Daoy (cell line): ENCODE results near the gene TRAPPC12. TPM values are rescaled to one million over a fixed set of nuclear protein-coding genes. Genes with fewer than 3 reads are reported as not detected.
A peak's percentile ranks its signal among the peaks of the same experiment; 100 is the strongest.

Experiments
- DNase-seq: peaks from one replicate; pipeline ENCODE4 v3.0.0-alpha.2; 2015; ENCODE audit warnings: low read depth
- total RNA-seq: library from RNA; depleted of rRNA; stranded (reverse); fragments of >200 nt; shearing (Covaris generic); gene quantifications from 2 replicates; pipeline ENCODE4 v1.2.3, GENCODE V29; 2014

TRAPPC12 gene
- total RNA-seq, 1 experiment from 2014 or later, result 58.9 TPM

DNA sequence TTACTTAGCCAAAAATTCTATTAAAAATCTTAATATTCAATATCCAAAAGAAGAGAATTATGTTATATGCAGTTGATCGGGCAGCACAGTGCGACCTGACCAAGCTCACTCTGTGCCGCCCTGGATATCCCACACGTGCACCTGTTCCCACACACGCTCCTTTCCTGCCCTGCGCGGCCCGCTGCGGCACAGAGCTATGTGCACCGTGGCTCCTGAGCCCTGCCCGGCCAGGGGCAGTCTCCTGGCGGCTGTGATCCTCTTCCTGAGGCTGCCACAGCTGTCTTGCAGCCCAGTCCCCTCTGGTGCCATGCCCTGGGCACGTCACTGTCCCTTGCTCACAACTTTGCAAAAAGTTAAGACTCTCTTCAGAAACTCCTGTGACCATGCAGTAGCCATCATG, 29.3 kb downstream of the TRAPPC12 start:
- DNase-seq, result no peak

DNA sequence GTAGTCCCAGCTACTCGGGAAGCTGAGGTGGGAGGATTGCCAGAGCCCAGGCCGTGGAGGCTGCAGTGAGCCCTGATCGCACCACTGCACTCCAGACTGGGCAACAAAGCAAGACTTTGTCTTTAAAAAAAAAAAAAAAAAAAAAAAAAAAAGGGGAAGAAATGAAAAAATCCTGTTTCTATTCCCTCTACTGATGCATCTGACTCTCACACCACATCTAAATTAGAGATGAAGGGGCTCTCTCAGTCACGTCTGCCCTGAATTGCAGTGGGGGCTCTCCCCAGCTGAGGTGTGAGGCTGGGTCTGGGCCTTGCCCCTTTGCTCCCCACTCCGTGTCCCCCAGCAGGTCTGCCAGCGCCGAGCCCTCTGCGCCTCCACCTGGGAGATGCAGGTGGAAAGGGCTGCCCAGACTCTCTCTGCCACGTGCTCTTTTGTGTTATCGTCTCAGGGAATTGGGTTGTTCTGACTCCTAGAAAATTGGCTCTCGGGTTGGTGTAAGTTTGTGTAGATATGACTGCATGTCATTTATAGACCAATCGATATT, 30.2 kb downstream of the TRAPPC12 start:
- no peak for DNase-seq

DNA sequence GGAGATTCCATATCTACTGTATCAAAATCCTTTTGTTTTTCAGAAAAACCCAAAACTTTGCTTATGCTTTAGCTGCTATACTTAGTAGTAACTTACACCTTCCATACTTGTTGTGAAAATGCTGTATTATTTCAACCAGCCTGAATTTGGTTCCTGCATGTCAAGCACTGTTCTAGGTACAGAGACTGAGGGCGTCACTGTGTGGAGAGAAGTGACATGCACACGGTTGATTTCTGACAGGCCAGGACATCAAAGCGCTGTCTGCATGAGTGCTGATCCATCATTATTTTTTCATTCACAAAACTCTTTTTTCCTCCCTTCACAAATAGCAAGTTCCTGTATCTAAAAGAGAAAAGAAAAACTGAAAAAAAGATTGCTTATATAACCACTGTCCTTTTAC, 31.6 kb downstream of the TRAPPC12 start:
- DNase-seq, result no peak

DNA sequence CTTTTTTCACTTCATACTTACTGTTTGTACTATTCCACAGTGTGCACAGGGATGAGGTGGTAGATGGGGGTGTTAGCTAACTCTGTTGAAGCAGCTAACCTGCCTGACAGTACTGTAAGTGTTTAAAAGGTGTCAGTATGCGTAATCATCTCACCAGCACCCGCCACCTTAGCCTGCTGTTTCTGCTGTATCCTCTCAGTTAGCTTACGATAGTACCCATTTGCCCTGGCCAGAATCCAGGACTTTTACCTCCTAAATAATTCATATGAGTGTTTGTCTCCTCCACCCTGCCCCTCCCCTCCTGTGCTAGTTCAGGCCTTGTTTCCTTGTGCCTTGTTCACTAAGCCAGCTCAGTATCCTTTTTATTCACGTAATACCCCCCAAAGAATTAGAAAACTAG, 34.2 kb downstream of the TRAPPC12 start:
- DNase-seq, result no peak

DNA sequence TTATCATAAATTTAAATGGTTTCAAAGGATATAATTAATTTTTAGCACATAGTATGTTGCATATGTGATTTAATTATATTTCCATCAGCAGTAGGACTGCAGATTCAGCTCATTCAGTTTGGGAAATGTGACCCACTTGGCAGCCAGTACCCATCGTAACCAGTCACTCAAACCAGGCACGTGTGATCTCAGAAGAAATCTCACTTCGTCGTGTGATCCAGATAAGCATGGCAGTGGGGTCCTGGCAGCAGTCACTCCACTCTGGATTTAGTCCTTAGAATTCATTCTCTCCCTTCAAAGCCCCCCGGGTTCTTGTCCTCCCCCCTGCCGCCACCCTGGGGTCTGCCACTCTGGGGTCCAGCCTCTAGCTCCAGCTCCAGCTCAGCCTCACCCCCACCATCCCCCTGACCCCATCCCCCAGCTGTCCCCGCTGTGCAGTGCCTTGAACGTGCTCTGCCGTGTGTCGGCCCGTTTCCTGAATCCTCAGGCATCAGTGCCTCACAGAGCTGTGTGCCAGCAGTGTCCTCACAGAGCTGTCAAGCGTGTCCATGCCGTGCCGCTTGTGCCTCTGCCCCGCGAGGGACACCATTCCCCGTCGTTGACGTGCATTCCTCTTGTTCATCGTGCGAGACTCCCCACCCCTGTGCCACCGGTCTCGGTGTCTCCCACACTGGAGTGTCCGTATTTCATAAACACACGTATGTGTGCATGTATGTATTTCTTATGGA, 34.8 kb downstream of the TRAPPC12 start:
- no peak for DNase-seq

DNA sequence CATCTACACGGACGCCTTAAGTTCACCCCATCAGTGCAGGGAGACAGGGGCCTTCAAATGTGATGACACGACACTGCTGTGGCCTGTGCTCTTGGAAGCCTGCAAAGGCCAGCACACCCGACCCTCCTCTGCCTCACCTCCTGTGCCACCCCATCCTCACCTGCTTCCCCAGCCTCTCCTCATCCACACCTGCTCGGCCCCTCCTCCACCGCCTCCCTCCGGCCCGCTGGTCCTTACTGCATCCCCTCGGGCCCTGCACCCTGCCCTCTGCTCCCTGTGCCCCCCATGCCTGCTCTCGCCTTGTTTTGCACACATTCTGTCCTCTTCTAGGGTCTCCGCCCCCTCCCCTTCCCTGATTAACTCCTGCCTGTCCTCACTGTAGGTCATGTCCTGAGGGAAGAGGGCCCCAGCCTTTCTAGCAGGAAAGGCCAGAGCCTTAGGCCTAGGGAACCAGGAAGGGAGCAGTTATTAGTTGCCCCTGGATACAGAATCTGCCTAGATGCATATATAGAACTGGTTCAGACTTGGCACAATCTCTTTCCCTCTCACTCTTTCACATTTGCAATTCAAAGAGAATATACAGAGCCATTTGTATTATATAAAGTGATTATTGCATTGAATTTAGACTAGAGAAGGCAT, 39.4 kb downstream of the TRAPPC12 start:
- DNase-seq, result no peak

DNA sequence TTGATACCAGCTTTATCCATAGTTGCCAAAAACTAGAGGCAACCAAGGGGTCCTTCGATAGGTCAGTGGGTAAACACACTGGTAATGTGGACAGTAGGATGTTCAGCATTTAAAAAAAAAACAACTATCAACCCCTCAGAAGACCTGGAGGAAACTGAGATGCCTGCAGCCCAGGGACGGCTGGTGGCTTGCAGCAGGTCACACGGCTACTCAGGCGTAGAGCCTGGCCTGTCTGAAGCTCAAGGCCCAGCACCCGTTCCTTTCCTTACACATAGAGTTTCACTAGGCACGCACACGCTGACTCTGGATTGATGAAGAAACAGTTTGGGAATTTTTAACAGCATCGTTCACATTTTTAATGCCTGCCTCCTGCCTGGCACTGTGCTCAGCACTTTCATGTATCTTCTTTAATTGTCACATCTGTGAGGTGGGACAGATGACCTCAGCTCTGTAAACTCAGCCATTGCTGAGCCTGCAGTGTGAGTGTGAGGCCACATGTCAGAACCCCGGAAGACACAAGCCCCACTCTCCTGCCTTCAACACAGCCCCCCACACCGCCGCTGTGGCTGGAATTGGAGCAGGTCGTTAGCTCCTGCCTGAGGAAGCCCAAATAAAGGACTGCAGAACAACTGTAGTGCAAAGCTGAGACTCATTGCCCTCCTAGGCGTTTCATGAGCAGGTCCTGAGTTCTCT, 40.7 kb downstream of the TRAPPC12 start:
- DNase-seq, result no peak

DNA sequence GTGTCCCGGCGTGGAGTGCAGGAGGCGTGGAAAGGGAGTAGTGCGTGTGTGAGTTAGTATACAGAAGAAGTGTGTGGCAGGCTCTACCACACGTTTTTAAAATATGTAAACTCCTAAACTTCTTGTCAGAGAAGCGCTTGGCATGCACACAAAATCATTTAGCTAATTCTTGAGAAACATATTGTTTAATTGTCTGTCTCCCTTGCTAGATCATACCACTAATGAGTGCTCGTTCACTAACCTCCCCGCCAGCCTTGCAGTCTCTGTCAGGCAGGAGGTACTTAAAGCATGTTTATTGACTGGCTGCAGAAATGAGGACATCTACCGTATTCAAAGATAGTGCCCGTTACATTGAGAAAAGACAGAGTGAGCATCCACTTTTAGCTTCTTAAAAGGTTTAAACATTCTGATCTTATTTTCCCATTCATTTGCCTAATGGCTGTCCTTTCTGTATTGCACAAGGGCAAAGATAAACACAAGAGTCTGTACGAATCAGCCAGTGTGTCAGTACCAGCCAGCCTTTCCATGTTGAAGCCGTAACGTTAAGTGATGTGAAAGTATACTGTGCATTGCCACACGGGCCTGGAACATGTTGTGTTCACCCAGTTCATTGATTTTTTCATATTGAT, 41.4 kb downstream of the TRAPPC12 start:
- no peak for DNase-seq

DNA sequence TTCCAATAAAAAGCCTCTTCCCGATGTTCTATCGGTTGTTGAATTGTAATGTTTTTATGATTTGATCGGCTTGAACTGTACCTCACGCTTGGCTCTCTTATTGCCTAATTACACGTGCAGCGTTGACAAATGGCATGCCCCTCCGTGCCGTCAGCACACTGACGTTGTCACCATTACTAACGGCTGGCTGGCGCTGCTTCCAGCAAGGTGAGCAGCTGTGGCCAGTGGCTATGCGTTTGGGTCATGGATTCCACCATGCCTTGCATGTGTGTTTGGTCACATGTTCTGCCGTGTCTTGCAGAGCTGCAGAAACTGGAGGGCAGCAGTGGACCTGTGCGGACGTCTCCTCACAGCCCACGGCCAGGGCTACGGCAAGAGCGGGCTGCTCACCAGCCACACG, 42.1 kb downstream of the TRAPPC12 start:
- DNase-seq, result no peak

DNA sequence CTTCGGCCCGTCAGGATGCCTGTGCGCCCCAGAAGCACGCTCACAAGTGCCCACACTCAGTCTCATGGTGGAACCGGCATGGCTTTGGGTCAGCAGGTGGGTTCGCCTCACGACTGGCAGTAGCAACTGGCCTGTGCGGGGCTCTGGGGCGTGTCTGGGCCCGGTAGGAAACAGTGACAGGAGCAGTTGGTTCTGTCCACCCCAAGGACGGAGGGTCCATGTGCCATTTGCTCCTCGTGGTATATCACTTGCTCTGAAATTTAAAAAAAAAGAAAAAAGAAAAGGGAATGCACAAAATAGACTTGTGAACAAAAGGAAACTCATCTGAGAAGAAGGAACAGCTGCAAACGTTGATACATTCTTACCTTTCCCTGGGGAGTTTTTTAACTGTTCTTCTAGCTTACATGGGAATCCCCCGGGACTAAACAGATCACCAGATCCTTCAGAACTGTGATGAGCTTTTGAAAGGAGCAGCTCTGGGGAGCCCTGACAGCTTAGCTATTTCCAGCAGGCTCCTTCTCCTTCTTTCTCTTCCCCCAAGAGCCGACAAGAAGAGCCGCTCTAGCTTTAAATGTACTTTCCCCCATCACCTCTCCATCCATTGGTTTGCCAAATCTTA, 42.8 kb downstream of the TRAPPC12 start:
- no peak for DNase-seq

DNA sequence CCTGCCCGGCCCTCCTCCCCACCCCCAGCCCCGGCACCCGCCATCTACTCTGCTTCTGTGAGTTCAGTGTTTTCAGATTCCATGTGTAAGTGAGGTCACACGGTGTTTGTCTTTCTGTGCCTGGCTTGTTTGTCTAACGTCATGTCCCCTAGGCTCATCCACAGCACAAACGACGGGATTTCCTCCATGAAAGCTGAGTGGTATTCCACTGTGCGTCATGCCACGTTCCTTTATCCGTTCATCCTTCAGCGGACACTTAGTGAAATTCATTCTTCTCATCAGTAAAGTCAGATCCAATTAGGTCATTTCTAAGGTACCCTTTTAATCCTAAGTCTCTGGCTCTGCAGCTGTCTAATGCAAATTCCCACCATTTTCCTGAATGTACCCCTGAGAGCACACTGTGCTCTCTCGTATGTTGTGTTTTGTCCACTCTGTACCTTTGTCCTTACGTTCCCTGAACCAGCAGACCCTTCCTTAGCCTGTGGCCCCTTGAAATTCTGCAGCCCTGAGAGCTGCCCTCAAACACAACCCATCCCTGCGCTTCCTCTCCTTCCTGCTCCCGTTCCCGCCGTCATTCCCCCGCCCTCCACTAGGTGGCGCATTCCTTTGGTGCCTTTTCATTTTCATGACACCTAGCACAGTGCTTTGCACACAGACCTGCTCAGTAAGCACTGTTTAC, 44.1 kb downstream of the TRAPPC12 start:
- DNase-seq, result peak; percentile 66

DNA sequence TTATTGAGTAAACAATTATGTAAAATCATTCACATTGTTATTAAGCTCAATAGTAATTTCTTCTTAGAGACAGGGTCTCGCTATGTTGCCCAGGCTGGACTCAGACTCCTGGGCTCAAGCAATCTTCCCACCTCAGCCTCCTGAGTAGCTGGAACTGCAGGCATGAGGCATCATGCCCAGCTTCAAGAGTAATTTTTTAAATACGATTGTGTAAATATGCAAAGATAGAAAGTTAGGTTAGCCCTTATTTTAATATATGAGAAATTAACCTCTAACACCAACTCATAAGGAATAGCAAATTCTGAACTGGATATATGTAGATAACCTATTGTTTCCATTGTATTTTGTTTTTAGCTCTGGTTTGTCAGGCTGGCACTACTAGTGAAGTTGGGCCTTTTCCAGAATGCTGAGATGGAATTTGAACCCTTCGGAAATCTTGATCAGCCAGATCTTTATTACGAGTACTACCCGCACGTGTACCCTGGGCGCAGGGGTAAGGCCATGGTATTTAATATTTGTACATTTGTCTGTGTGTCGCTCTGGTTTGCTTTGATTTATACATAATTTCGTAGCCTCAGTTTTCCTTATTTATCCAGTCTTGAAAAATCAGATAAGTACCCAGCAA, 44.8 kb downstream of the TRAPPC12 start:
- DNase-seq, result no peak

DNA sequence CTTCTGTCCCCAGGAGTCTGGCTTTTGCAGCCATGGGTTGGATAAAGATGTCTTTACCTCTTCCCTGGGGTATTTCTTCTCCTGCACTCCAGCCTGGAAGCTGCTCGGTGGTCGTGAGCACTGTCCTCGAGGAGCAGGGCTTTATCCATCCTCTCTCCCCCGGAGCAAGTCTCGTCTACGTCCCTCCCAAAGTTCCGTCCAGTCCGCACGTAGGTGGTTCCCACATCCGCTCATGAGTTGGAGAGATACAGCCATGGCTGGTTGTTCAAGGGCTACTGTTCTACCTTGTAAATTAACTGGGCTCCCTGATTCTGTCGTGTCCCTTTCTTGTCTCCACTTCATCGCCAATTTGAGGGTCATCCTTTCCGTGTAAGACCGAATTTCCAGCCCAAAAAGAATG, 47.1 kb downstream of the TRAPPC12 start:
- DNase-seq, result no peak

DNA sequence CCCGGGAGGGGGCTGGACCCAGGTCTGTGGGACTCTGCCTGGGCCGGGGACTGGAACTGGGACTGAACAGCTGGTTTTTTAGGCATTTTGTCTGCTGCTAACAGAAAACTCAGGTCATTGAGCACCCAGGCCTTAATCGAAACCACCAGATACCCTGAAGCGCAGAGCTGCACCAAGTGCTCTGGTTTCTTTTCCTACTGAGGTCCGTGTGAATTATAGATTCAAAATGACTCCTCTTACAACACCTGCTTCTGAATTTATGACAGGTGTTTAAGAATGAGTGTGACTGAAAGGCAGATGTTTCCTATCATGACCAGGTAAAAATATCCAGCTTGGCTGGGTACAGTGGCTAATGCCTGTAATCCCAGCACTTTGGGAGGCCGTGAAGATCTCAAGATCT, 47.8 kb downstream of the TRAPPC12 start:
- no peak for DNase-seq

DNA sequence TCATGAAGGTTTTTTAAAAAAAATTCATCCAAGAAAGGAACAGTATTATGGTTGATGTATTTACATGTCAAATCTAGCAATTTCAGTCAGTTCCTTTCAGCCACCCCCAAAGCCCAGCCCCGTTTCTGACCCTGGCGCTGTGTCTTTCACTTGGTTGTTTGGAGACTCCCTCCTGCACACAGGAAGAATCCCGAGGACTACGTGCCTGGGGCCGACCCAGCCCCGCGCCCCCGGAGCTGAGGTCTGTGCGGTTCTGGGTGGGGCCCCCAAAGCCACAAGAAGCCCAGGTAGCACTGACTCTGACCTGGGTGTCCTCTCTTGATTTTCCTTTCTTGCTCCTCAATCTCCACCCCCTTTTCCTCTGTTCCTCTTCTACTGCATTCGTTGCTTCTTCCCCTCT, 49.1 kb downstream of the TRAPPC12 start:
- no peak for DNase-seq

DNA sequence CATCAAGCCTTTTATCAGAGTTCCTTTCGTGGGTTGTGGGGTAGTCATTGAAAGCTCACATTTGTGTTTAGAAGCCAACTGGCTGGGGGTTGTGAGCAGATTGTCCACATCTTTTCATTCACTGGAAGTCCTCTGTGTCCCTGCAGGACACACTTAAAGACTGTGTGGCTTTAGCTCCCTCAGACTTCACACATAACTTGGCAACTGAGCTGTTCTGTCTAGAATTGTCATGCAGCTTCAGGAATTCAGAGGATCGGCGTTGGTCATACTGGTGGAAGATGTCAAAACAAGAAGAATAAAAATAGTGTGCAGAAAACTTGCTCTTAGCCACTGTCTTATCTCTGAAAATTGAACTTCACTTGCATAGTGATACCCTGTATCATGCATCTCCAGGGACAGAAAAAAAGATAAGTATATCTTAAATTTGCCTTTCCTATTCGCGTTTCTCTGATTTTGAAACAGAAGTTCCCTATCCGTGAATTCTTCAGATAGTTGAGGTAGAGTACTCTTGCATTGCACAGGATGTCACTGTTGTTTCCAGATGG, 49.6 kb downstream of the TRAPPC12 start:
- DNase-seq, result no peak

DNA sequence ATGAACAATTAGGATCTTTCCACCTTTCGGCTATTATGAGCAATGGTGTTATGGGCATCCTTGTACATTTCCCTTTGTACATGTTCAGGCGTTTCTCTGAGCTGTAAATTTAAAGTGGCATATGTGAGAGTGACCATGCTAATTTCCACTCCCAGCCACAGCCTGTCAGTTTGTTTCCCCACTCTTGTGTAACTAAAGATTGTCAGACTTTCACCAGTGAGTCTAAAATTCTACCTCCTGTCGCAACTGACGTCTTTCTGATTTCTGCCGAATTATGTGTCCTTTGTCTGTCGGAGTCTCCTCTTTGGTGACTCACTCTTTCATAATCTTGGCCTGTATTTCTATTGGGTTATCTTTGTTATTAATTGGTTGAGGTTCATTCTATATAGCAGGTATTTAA, 50.7 kb downstream of the TRAPPC12 start:
- no peak for DNase-seq

DNA sequence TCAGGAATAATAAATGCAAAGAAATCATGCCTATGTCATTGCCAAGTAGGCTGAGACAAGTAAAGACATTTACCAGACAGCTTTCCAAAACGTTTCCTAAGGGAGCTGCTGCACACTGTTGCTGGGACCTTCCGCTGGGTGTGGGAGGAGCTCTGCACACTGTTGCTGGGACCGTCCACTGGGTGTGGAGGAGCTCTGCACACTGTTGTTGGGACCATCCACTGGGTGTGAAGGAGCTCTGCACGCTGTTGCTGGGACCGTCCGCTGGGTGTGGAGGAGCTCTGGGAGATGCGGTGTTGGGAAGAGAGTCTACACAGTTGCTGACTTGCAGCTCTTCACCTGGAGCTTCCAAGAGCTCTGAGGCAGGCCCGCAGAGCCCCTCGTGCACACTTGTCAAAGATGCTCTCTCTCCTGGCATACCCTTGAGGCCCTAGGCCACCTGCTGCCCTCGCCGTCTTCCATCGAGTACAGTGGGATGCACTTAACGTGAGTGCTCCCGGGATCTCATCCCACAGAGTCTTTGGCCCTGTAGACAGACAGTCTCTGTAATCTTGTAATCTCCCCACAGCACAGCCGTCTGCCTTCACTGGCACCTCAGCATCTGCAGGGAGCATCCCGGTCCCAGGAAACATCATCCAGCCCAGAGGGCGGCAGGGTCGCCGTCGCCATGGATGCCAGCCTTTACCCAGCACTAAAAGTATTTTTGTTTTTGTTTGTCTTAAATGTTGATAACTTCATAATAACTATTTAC, 51.4 kb downstream of the TRAPPC12 start:
- DNase-seq, result no peak

DNA sequence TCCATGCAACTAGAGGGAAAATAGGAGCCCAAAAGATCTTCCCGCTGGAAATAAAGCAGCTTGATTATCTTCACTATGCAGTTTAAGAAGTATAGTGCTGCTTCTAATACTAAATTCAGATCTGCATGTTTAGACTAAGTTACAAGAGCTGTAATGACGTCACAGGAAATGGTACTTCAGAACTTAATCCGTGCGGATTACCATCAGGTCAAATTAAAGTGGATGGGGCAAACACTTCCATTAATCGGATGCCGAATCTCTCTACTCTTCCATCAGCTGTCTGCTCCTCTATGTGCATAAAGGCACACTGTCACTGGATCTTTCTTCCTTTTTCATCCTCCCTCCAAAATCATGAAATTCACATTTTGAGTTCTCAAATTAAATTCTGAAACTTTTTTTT, 52.6 kb downstream of the TRAPPC12 start:
- no peak for DNase-seq
